Activated T-helper 17 cell treated with anti-CD3 and anti-CD28 coated beads, Interleukin-2, amount 50 U/mL, for 72 hours (primary cell): Measurements from ENCODE around the gene DOCK2. TPM values are rescaled to one million over a fixed set of nuclear protein-coding genes. Genes with fewer than 3 reads are reported as not detected.
A peak's percentile ranks its signal among the peaks of the same experiment; 100 is the strongest.

Source experiments
- ATAC-seq: fragments of 150-1000 bp; cut with Tn5 transposase; replicated peaks from 2 replicates; pipeline ENCODE4 v1.10.0; 2021; ENCODE audit warnings: mild to moderate bottlenecking, moderate library complexity
- H3K27ac Mint-ChIP-seq: one replicate; pipeline ENCODE4 v1.8.0; 2022; ENCODE audit warnings: mixed read lengths
- H3K27me3 Mint-ChIP-seq: one replicate; pipeline ENCODE4 v1.8.0; 2022; ENCODE audit warnings: mixed read lengths
- H3K36me3 Mint-ChIP-seq: one replicate; pipeline ENCODE4 v1.8.0; 2022; ENCODE audit warnings: low read depth, mild to moderate bottlenecking, mixed read lengths
- H3K4me1 Mint-ChIP-seq: one replicate; pipeline ENCODE4 v1.8.0; 2022; ENCODE audit warnings: mixed read lengths
- H3K4me3 Mint-ChIP-seq: one replicate; pipeline ENCODE4 v1.8.0; 2022; ENCODE audit warnings: mild to moderate bottlenecking, mixed read lengths
- H3K9me3 Mint-ChIP-seq: one replicate; pipeline ENCODE4 v1.8.0; 2022; ENCODE audit warnings: mixed read lengths
- total RNA-seq, 2 donors: library from RNA; stranded (reverse); gene quantifications; one replicate each; pipeline ENCODE4 v1.2.3, GENCODE V29; 2022

DOCK2 gene
- total RNA-seq, 2 donors from 2014 or later: 229 to 244 TPM

GRCh38 chr5:169922474-169922873 is 285.4 kb downstream of the DOCK2 start:
- Mint-ChIP-seq H3K36me3 (peaks cover 42% of the 10 kb centered on the region), H3K4me3 (no peak overlapping the region), H3K27ac (no peak overlapping the region), H3K9me3 (no peaks in the 10 kb centered on the region), H3K27me3 (no peaks in the 10 kb centered on the region), H3K4me1 (peaks cover 13% of the 10 kb centered on the region)
- no peak for ATAC-seq

- H3K4me3 Mint-ChIP-seq: no peak overlapping the region
- peaks cover 13% of the 10 kb centered on the region for H3K4me1 Mint-ChIP-seq
- H3K9me3 Mint-ChIP-seq: no peaks in the 10 kb centered on the region
- H3K27ac Mint-ChIP-seq: peak overlapping the region; percentile 1
- peak; percentile 71 for ATAC-seq
- peaks cover 39% of the 10 kb centered on the region for H3K36me3 Mint-ChIP-seq
- H3K27me3 Mint-ChIP-seq: no peaks in the 10 kb centered on the region
These were observed 286.9 kb downstream of the DOCK2 start for GRCh38 chr5:169923988-169924387.

- Mint-ChIP-seq H3K36me3 (peaks cover 38% of the 10 kb centered on the region), H3K9me3 (no peaks in the 10 kb centered on the region), H3K27me3 (no peaks in the 10 kb centered on the region), H3K4me3 (no peak overlapping the region), H3K27ac (peak overlapping the region; percentile 73), H3K4me1 (peaks cover 27% of the 10 kb centered on the region)
- ATAC-seq: no peak
These were observed 296.1 kb downstream of the DOCK2 start for GRCh38 chr5:169933127-169933526.

GRCh38 chr5:169933616-169934015 is 296.5 kb downstream of the DOCK2 start:
- Mint-ChIP-seq H3K27ac (no peak overlapping the region), H3K4me3 (no peak overlapping the region), H3K27me3 (no peaks in the 10 kb centered on the region), H3K36me3 (peaks cover 40% of the 10 kb centered on the region), H3K4me1 (peaks cover 27% of the 10 kb centered on the region), H3K9me3 (no peaks in the 10 kb centered on the region)
- no peak for ATAC-seq

GRCh38 chr5:169934990-169935389 is 297.9 kb downstream of the DOCK2 start:
- no peaks in the 10 kb centered on the region for H3K9me3 Mint-ChIP-seq
- H3K27ac Mint-ChIP-seq: peak overlapping the region; percentile 18
- H3K4me1 Mint-ChIP-seq: peaks cover 27% of the 10 kb centered on the region
- H3K27me3 Mint-ChIP-seq: no peaks in the 10 kb centered on the region
- peaks cover 40% of the 10 kb centered on the region for H3K36me3 Mint-ChIP-seq
- no peak overlapping the region for H3K4me3 Mint-ChIP-seq
- no peak for ATAC-seq

- H3K9me3 Mint-ChIP-seq: no peaks in the 10 kb centered on the region
- H3K4me3 Mint-ChIP-seq: no peak overlapping the region
- no peak for ATAC-seq
- peaks cover 32% of the 10 kb centered on the region for H3K36me3 Mint-ChIP-seq
- no peak overlapping the region for H3K27ac Mint-ChIP-seq
- H3K4me1 Mint-ChIP-seq: peaks cover 27% of the 10 kb centered on the region
- no peaks in the 10 kb centered on the region for H3K27me3 Mint-ChIP-seq
These were observed 298.7 kb downstream of the DOCK2 start for GRCh38 chr5:169935762-169936161.

GRCh38 chr5:169938439-169938838 is 301.4 kb downstream of the DOCK2 start:
- H3K27me3 Mint-ChIP-seq: no peaks in the 10 kb centered on the region
- H3K9me3 Mint-ChIP-seq: no peaks in the 10 kb centered on the region
- ATAC-seq: no peak
- peaks cover 25% of the 10 kb centered on the region for H3K36me3 Mint-ChIP-seq
- peaks cover 14% of the 10 kb centered on the region for H3K4me1 Mint-ChIP-seq
- no peak overlapping the region for H3K27ac Mint-ChIP-seq
- no peak overlapping the region for H3K4me3 Mint-ChIP-seq

GRCh38 chr5:169939731-169940130 is 302.7 kb downstream of the DOCK2 start:
- H3K36me3 Mint-ChIP-seq: peaks cover 25% of the 10 kb centered on the region
- H3K4me3 Mint-ChIP-seq: no peak overlapping the region
- H3K9me3 Mint-ChIP-seq: no peaks in the 10 kb centered on the region
- H3K4me1 Mint-ChIP-seq: peaks cover 8% of the 10 kb centered on the region
- no peak for ATAC-seq
- H3K27ac Mint-ChIP-seq: no peak overlapping the region
- no peaks in the 10 kb centered on the region for H3K27me3 Mint-ChIP-seq

- H3K4me3 Mint-ChIP-seq: no peak overlapping the region
- H3K27ac Mint-ChIP-seq: no peak overlapping the region
- H3K9me3 Mint-ChIP-seq: no peaks in the 10 kb centered on the region
- H3K4me1 Mint-ChIP-seq: peaks cover 6% of the 10 kb centered on the region
- no peaks in the 10 kb centered on the region for H3K27me3 Mint-ChIP-seq
- peaks cover 29% of the 10 kb centered on the region for H3K36me3 Mint-ChIP-seq
- ATAC-seq: no peak
These were observed 304.5 kb downstream of the DOCK2 start for GRCh38 chr5:169941542-169941941.

GRCh38 chr5:169942181-169942580 is 305.1 kb downstream of the DOCK2 start:
- Mint-ChIP-seq H3K4me3 (no peak overlapping the region), H3K9me3 (no peaks in the 10 kb centered on the region), H3K4me1 (peaks cover 10% of the 10 kb centered on the region), H3K27ac (no peak overlapping the region), H3K36me3 (peaks cover 28% of the 10 kb centered on the region), H3K27me3 (no peaks in the 10 kb centered on the region)
- ATAC-seq: no peak

GRCh38 chr5:169943026-169943425 is 306.0 kb downstream of the DOCK2 start:
- peaks cover 23% of the 10 kb centered on the region for H3K36me3 Mint-ChIP-seq
- H3K4me3 Mint-ChIP-seq: no peak overlapping the region
- peaks cover 10% of the 10 kb centered on the region for H3K4me1 Mint-ChIP-seq
- no peaks in the 10 kb centered on the region for H3K27me3 Mint-ChIP-seq
- H3K9me3 Mint-ChIP-seq: no peaks in the 10 kb centered on the region
- H3K27ac Mint-ChIP-seq: no peak overlapping the region
- no peak for ATAC-seq

- Mint-ChIP-seq H3K36me3 (peaks cover 23% of the 10 kb centered on the region), H3K27ac (peak overlapping the region; percentile 31), H3K9me3 (no peaks in the 10 kb centered on the region), H3K4me3 (no peak overlapping the region), H3K27me3 (no peaks in the 10 kb centered on the region), H3K4me1 (peaks cover 10% of the 10 kb centered on the region)
- ATAC-seq: no peak
These were observed 307.0 kb downstream of the DOCK2 start for GRCh38 chr5:169944115-169944514.

GRCh38 chr5:169944922-169945680 is 308.0 kb downstream of the DOCK2 start:
- H3K9me3 Mint-ChIP-seq: no peaks in the 10 kb centered on the region
- no peak overlapping the region for H3K4me3 Mint-ChIP-seq
- H3K27me3 Mint-ChIP-seq: no peaks in the 10 kb centered on the region
- no peak for ATAC-seq
- peaks cover 13% of the 10 kb centered on the region for H3K4me1 Mint-ChIP-seq
- peak overlapping the region; percentile 31 for H3K27ac Mint-ChIP-seq
- peaks cover 32% of the 10 kb centered on the region for H3K36me3 Mint-ChIP-seq

- Mint-ChIP-seq H3K36me3 (peaks cover 39% of the 10 kb centered on the region), H3K27me3 (no peaks in the 10 kb centered on the region), H3K4me1 (peaks cover 13% of the 10 kb centered on the region), H3K9me3 (no peaks in the 10 kb centered on the region), H3K27ac (peak overlapping the region; percentile 31), H3K4me3 (no peak overlapping the region)
- ATAC-seq: no peak
These were observed 308.8 kb downstream of the DOCK2 start for GRCh38 chr5:169945831-169946261.

- no peak for ATAC-seq
- Mint-ChIP-seq H3K27me3 (no peaks in the 10 kb centered on the region), H3K27ac (peak overlapping the region; percentile 31), H3K4me1 (peaks cover 13% of the 10 kb centered on the region), H3K36me3 (peaks cover 42% of the 10 kb centered on the region), H3K4me3 (no peak overlapping the region), H3K9me3 (no peaks in the 10 kb centered on the region)
These were observed 309.7 kb downstream of the DOCK2 start for GRCh38 chr5:169946743-169947295.
